Peyer's patch (tissue), 4 donors: ENCODE data around the gene FALEC.

ENCODE experiments used
- POLR2A ChIP-seq, 2 donors: fragments of 450-650 bp; IDR thresholded peaks; one replicate each; pipeline ENCODE4 v1.5.1; 2017; ENCODE audit warnings: antibody characterized with exemption in 2 of 2, mild to moderate bottlenecking in 2 of 2, moderate library complexity in 2 of 2
- TF ChIP-seq, protein P1 (sequence below), 6 experiments: fragments of 450-650 bp in 4 of 6; fragments of 200-600 bp in 2 of 6; sonication (generic) in 1 of 6; IDR thresholded peaks; one replicate each; pipeline ENCODE4 v1.5.1; 2017 to 2019; ENCODE audit warnings: antibody characterized with exemption in 6 of 6, mild to moderate bottlenecking in 3 of 6, moderate library complexity in 1 of 6

DNA sequence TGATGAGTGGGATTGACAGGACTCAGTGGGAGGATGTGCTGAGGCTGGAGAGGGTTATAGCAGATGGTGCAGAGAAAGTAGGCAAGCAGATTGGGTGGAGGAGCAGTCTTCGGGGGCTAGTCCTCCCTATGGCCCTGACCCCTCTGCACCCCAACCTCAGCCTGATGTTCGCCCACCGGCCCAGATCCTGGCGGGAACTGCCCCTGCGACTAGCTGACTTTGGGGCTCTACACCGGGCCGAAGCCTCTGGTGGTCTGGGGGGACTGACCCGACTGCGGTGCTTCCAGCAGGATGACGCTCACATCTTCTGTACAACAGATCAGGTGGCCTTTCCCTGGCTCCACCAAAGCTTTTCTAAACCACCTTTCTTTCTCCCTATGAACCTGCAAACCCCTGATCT is 17.2 kb upstream of the FALEC start:
- TF ChIP-seq, protein P1, sequence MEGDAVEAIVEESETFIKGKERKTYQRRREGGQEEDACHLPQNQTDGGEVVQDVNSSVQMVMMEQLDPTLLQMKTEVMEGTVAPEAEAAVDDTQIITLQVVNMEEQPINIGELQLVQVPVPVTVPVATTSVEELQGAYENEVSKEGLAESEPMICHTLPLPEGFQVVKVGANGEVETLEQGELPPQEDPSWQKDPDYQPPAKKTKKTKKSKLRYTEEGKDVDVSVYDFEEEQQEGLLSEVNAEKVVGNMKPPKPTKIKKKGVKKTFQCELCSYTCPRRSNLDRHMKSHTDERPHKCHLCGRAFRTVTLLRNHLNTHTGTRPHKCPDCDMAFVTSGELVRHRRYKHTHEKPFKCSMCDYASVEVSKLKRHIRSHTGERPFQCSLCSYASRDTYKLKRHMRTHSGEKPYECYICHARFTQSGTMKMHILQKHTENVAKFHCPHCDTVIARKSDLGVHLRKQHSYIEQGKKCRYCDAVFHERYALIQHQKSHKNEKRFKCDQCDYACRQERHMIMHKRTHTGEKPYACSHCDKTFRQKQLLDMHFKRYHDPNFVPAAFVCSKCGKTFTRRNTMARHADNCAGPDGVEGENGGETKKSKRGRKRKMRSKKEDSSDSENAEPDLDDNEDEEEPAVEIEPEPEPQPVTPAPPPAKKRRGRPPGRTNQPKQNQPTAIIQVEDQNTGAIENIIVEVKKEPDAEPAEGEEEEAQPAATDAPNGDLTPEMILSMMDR (IDR thresholded peaks at IDR 0.05): no peak
- no peak for TF ChIP-seq POLR2A (IDR thresholded peaks at IDR 0.05)
